IMR-90 (cell line): ENCODE results near the gene TMPRSS11E. TPM values are rescaled to one million over a fixed set of nuclear protein-coding genes. Genes with fewer than 3 reads are reported as not detected.
"Not testable (repeated sequence)": the region's sequence is repeated elsewhere in the genome, so short reads cannot be mapped to it uniquely, and the experiment has no call there.

Source experiments
- ATAC-seq: fragments of 200-7000 bp; cut with Tn5 transposase; 2 replicates; pipeline ENCODE4 v1.9.1; 2020; ENCODE audit warnings: low read depth, mild to moderate bottlenecking, moderate library complexity
- BruUV-seq: library from RNA; stranded (reverse); fragments of 400-500 nt; replicated peaks from 2 replicates; lab custom pipeline; 2021; lab: Mats Ljungman, UMichigan
- CTCF ChIA-PET: fragments of 300-600 bp; formaldehyde crosslinking; extraction: SDS; loops from one replicate; lab custom pipeline; 2021; ENCODE audit warnings: antibody characterized with exemption; lab: Yijun Ruan, JAX
- POLR2A ChIA-PET: fragments of 300-600 bp; sonication (Branson Sonifier 250); formaldehyde crosslinking; loops from one replicate; lab custom pipeline; 2022; ENCODE audit warnings: antibody characterized with exemption; ENCODE audit not compliant: unreplicated experiment; lab: Charles Lee
- DNase-seq: peaks from one replicate; pipeline ENCODE4 v3.0.0; 2013
- H2AFZ ChIP-seq: replicated peaks from 2 replicates; pipeline ENCODE3; 2013; ENCODE audit warnings: low read length, mild to moderate bottlenecking; ENCODE audit not compliant: poor library complexity
- H2AK5ac ChIP-seq: 2 replicates; pipeline ENCODE4 v1.6.1; 2013; ENCODE audit warnings: low read depth, low read length, inconsistent platforms
- H2AK9ac ChIP-seq: replicated peaks from 2 replicates; pipeline ENCODE3; 2013; ENCODE audit warnings: mild to moderate bottlenecking, low read depth, low read length, moderate library complexity; ENCODE audit not compliant: poor library complexity
- H2BK120ac ChIP-seq: 2 replicates; pipeline ENCODE4 v1.6.1; 2013; ENCODE audit warnings: low read depth, low read length, inconsistent platforms
- H2BK15ac ChIP-seq: 3 replicates; pipeline ENCODE4 v1.6.1; 2013; ENCODE audit warnings: low read depth, low read length, inconsistent platforms
- H2BK20ac ChIP-seq: 2 replicates; pipeline ENCODE4 v1.6.1; 2013; ENCODE audit warnings: low read depth, mild to moderate bottlenecking, inconsistent platforms, low read length, moderate library complexity
- H2BK5ac ChIP-seq: 2 replicates; pipeline ENCODE4 v1.6.1; 2013; ENCODE audit warnings: mild to moderate bottlenecking, low read depth, low read length, inconsistent platforms; ENCODE audit not compliant: poor library complexity, severe bottlenecking
- H3K14ac ChIP-seq: replicated peaks from 2 replicates; pipeline ENCODE4 v1.6.1; 2013; ENCODE audit warnings: low read depth, low read length, inconsistent platforms
- H3K18ac ChIP-seq: 2 replicates; pipeline ENCODE4 v1.6.1; 2013; ENCODE audit warnings: low read depth, low read length, control low read depth
- H3K23ac ChIP-seq: 2 replicates; pipeline ENCODE4 v1.6.1; 2013; ENCODE audit warnings: low read depth, low read length, inconsistent platforms
- H3K27ac ChIP-seq: 2 replicates; pipeline ENCODE4 v1.5.1; 2013; ENCODE audit warnings: mild to moderate bottlenecking, control low read depth, low read length; ENCODE audit not compliant: insufficient read depth
- H3K27me3 ChIP-seq: 2 replicates; pipeline ENCODE4 v1.6.1; 2013; ENCODE audit warnings: low read length; ENCODE audit not compliant: control insufficient read depth, insufficient read depth
- H3K36me3 ChIP-seq: 2 replicates; pipeline ENCODE4 v1.6.1; 2013; ENCODE audit warnings: low read length, mixed read lengths; ENCODE audit not compliant: control insufficient read depth, insufficient read depth
- H3K4ac ChIP-seq: 2 replicates; pipeline ENCODE4 v1.6.1; 2013; ENCODE audit warnings: low read depth, low read length, inconsistent platforms
- H3K4me1 ChIP-seq: 2 replicates; pipeline ENCODE4 v1.6.1; 2013; ENCODE audit warnings: low read length, mixed read lengths; ENCODE audit not compliant: control insufficient read depth, insufficient read depth
- H3K4me2 ChIP-seq: 2 replicates; pipeline ENCODE4 v1.6.1; 2013; ENCODE audit warnings: low read depth, mild to moderate bottlenecking, control low read depth, low read length, moderate library complexity
- H3K4me3 ChIP-seq: 2 replicates; pipeline ENCODE4 v1.5.1; 2013; ENCODE audit warnings: low read depth, mild to moderate bottlenecking, control low read depth, low read length, moderate library complexity; ENCODE audit not compliant: insufficient read depth
- H3K56ac ChIP-seq: 2 replicates; pipeline ENCODE4 v1.6.1; 2013; ENCODE audit warnings: low read length, inconsistent platforms; ENCODE audit not compliant: insufficient read depth; ENCODE audit errors: extremely low read depth
- H3K79me1 ChIP-seq, 2 experiments: 2 replicates each; pipeline ENCODE4 v1.6.1; 2013; ENCODE audit warnings: low read length in 2 of 2, inconsistent platforms in 1 of 2, low read depth in 1 of 2
- H3K9ac ChIP-seq: 2 replicates; pipeline ENCODE4 v1.6.1; 2013; ENCODE audit warnings: low read depth, low read length, control low read depth
- H3K9me1 ChIP-seq: 2 replicates; pipeline ENCODE4 v1.6.1; 2013; ENCODE audit warnings: low read length, inconsistent platforms; ENCODE audit not compliant: insufficient read depth
- H3K9me3 ChIP-seq: 2 replicates; pipeline ENCODE4 v1.6.1; 2013; ENCODE audit warnings: low read length; ENCODE audit not compliant: control insufficient read depth, insufficient read depth
- H4K20me1 ChIP-seq: 2 replicates; pipeline ENCODE4 v1.6.1; 2013; ENCODE audit warnings: low read length, inconsistent platforms; ENCODE audit not compliant: insufficient read depth
- H4K5ac ChIP-seq: 2 replicates; pipeline ENCODE4 v1.6.1; 2013; ENCODE audit warnings: mild to moderate bottlenecking, low read depth, low read length, control low read depth
- H4K8ac ChIP-seq, 2 experiments: 2 replicates each; pipeline ENCODE4 v1.6.1; 2013; ENCODE audit warnings: low read depth in 2 of 2, low read length in 2 of 2, control low read depth in 1 of 2, inconsistent platforms in 1 of 2
- H4K91ac ChIP-seq: 2 replicates; pipeline ENCODE4 v1.6.1; 2013; ENCODE audit warnings: low read depth, low read length, inconsistent platforms; ENCODE audit not compliant: insufficient read depth
- WGBS, 2 experiments: methylation state at CpG; one replicate each; pipeline versions ENCODE4 v1.1.5 to v1.1.7; 2013; ENCODE audit warnings: missing lambda C conversion rate in 2 of 2; ENCODE audit not compliant: insufficient read length in 1 of 2; ENCODE audit errors: extremely low coverage in 2 of 2; 5-methylcytosine and 5-hydroxymethylcytosine counted together
- dilution Hi-C: fragments of 300-500 bp; cut with HindIII; formaldehyde crosslinking; loops from one replicate; pipeline ENCODE4 v1.14.3; 2018; ENCODE audit warnings: low sequenced_read_pairs; ENCODE audit not compliant: unreplicated experiment
- in situ Hi-C: fragments of 300-500 bp; cut with MboI; formaldehyde crosslinking; loops from 3 replicates; pipeline ENCODE4 v1.14.3; 2019; ENCODE audit warnings: low sequenced_read_pairs, inconsistent platforms, mixed read lengths
- intact Hi-C: fragments of 100-400 bp; cut with micrococcal nuclease; formaldehyde crosslinking; loops from 2 replicates; pipeline ENCODE4 v1.10.0; 2022
- polyA plus RNA-seq, 3 experiments: library from polyadenylated mRNA; depleted of rRNA; stranded (reverse); fragments of >200 nt; gene quantifications; 2 replicates each; pipeline ENCODE4 v1.2.3, GENCODE V29; 2012; ENCODE audit warnings: low replicate concordance in 1 of 3
- total RNA-seq: library from RNA; depleted of rRNA; stranded (reverse); fragments of >200 nt; gene quantifications from 2 replicates; pipeline ENCODE4 v1.2.3, GENCODE V29; 2012

Gene TMPRSS11E
- total and polyA plus RNA-seq, 2 of the 4 experiments (the other 2 are of a cell fraction) = not detected

DNA sequence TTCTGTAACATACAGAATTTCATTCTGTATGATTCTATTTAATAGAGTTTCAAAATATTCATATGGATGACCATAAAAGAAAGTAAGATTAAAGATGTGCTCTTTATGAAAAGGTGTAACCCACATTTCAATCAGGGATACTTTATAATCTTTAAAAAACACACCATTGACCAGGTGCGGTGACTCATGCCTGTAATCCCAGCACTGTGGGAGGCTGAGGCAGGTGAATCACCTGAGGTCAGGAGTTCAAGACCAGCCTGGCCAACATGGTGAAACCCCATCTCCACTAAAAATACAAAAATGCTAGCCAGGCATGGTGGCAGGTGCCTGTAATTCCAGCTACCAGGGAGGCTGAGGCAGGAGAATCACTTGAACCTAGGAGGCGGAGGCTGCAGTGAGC lies 35.2 kb upstream of the TMPRSS11E start:
- H2BK20ac ChIP-seq, H2BK120ac ChIP-seq, H4K20me1 ChIP-seq, H3K9me1 ChIP-seq, H3K79me1 ChIP-seq, H3K56ac ChIP-seq, H2AK9ac ChIP-seq, H3K14ac ChIP-seq, H3K18ac ChIP-seq, H4K8ac ChIP-seq, H2BK5ac ChIP-seq, BruUV-seq, dilution Hi-C loops, POLR2A ChIA-PET, H2BK15ac ChIP-seq, H2AFZ ChIP-seq, H3K9me3 ChIP-seq, DNase-seq, H3K23ac ChIP-seq, H2AK5ac ChIP-seq, H3K4ac ChIP-seq, H4K91ac ChIP-seq, H3K4me1 ChIP-seq, CTCF ChIA-PET, ATAC-seq, H3K36me3 ChIP-seq, in situ Hi-C loops, H3K9ac ChIP-seq, intact Hi-C loops, H4K5ac ChIP-seq, H3K27ac ChIP-seq, H3K4me3 ChIP-seq, H3K27me3 ChIP-seq, H3K4me2 ChIP-seq: not testable (repeated sequence)
- WGBS, 2 experiments = no CpG with 5 or more reads among the region's 2 CpGs
